K562 (cell line): Measurements from ENCODE around the gene SAMD4A. TPM values are rescaled to one million over a fixed set of nuclear protein-coding genes. Genes with fewer than 3 reads are reported as not detected.

Experiments
- ATAC-seq: fragments of 200-7000 bp; cut with Tn5 transposase; 3 replicates; pipeline ENCODE4 v1.9.1; 2020; ENCODE audit warnings: moderate library complexity
- BruUV-seq: library from RNA; stranded (reverse); fragments of 400-500 nt; replicated peaks from 2 replicates; lab custom pipeline; 2021; lab: Mats Ljungman, UMichigan
- CTCF ChIA-PET: fragments of 300-600 bp; formaldehyde crosslinking; extraction: SDS; loops from one replicate; lab custom pipeline; 2021; ENCODE audit warnings: low intra/inter-chr PET ratio; lab: Yijun Ruan, JAX
- POLR2A ChIA-PET: fragments of 300-600, 350-650 bp; sonication (Branson Sonifier 250); formaldehyde crosslinking; extraction: SDS; loops from one replicate; lab custom pipeline; 2021; ENCODE audit warnings: antibody characterized with exemption, inconsistent platforms; lab: Yijun Ruan, JAX
- DNase-seq, 4 experiments: peaks; one replicate each; pipeline versions ENCODE4 v3.0.0 to v3.0.0-alpha.2; 2011 to 2018; ENCODE audit warnings: low spot score in 3 of 4, mixed read lengths in 3 of 4; ENCODE audit errors: extremely low read depth in 1 of 4
- FAIRE-seq: peaks from 2 replicates; lab custom pipeline; 2011; peaks lifted over from hg19 to GRCh38; lab: Jason Lieb, UNC
- H2AFZ ChIP-seq: 2 replicates; pipeline ENCODE4 v1.6.0; 2011; ENCODE audit warnings: low read depth, low read length, control low read depth, inconsistent platforms
- H3K27ac ChIP-seq: fragments of 200-600 bp; 3 replicates; pipeline ENCODE4 v1.8.0; 2011; ENCODE audit warnings: low read depth, mild to moderate bottlenecking, control low read depth, inconsistent platforms, low read length, moderate library complexity, mixed read lengths; ENCODE audit errors: extremely low read depth
- H3K27me3 ChIP-seq, 2 experiments: fragments of 300-600 bp in 1 of 2; 2 replicates in 1 of 2; 3 replicates in 1 of 2; pipeline versions ENCODE4 v1.6.0 to v1.8.0; 2011; ENCODE audit warnings: inconsistent platforms in 2 of 2, low read length in 2 of 2, mild to moderate bottlenecking in 1 of 2, mixed read lengths in 1 of 2, moderate library complexity in 1 of 2; ENCODE audit not compliant: control insufficient read depth in 2 of 2, insufficient read depth in 2 of 2
- H3K36me3 ChIP-seq: fragments of 300-600 bp; 3 replicates; pipeline ENCODE4 v1.8.0; 2011; ENCODE audit warnings: mild to moderate bottlenecking, low read length, inconsistent platforms; ENCODE audit not compliant: control insufficient read depth, insufficient read depth
- H3K4me1 ChIP-seq, 2 experiments: fragments of 200-600 bp in 1 of 2; replicated peaks in 1 of 2; 2 replicates in 1 of 2; 3 replicates in 1 of 2; pipeline versions ENCODE4 v1.5.1 to v1.8.0; 2011; ENCODE audit warnings: inconsistent platforms in 2 of 2, low read length in 2 of 2, mild to moderate bottlenecking in 1 of 2, mixed read lengths in 1 of 2, moderate library complexity in 1 of 2; ENCODE audit not compliant: control insufficient read depth in 2 of 2, insufficient read depth in 2 of 2
- H3K4me2 ChIP-seq: 2 replicates; pipeline ENCODE4 v1.6.1; 2011; ENCODE audit warnings: low read length, control low read depth, inconsistent platforms, mixed read lengths; ENCODE audit not compliant: insufficient read depth
- H3K4me3 ChIP-seq: fragments of 200-600 bp; sonication (generic), shearing (Covaris generic); 2 replicates; pipeline ENCODE4 v1.5.1; 2016; ENCODE audit warnings: control low read depth, inconsistent platforms
- H3K79me2 ChIP-seq: fragments of 200-600 bp; 3 replicates; pipeline ENCODE4 v1.8.0; 2011; ENCODE audit warnings: low read length, inconsistent platforms; ENCODE audit not compliant: control insufficient read depth, insufficient read depth
- H3K9ac ChIP-seq, 2 experiments: 2 replicates each; pipeline versions ENCODE4 v1.6.0 to v1.6.1; 2011; ENCODE audit warnings: low read depth in 2 of 2, low read length in 2 of 2, control low read depth in 1 of 2, inconsistent platforms in 1 of 2, mild to moderate bottlenecking in 1 of 2, mixed read lengths in 1 of 2; ENCODE audit not compliant: insufficient read depth in 1 of 2
- H3K9me1 ChIP-seq: one replicate; pipeline ENCODE4 v1.6.0; 2011; ENCODE audit warnings: inconsistent platforms, mild to moderate bottlenecking, low read length, moderate library complexity; ENCODE audit not compliant: control insufficient read depth, insufficient read depth
- H3K9me3 ChIP-seq: replicated peaks from 2 replicates; pipeline ENCODE4 v1.5.1; 2011; ENCODE audit warnings: low read depth, low read length, inconsistent platforms; ENCODE audit not compliant: control insufficient read depth, insufficient read depth
- H4K20me1 ChIP-seq: replicated peaks from 2 replicates; pipeline ENCODE4 v1.6.1; 2011; ENCODE audit warnings: low read length, inconsistent platforms, mixed read lengths; ENCODE audit not compliant: control insufficient read depth, insufficient read depth
- CAMTA2 ChIP-seq: fragments of 250-450 bp; sonication (Bioruptor Pico); conservative IDR thresholded peaks from 2 replicates; pipeline ENCODE4 v1.5.1; 2022
- CBX8 ChIP-seq: fragments of 200-600 bp; sonication (generic); IDR thresholded peaks from 2 replicates; pipeline ENCODE4 v1.6.1; 2012; ENCODE audit warnings: borderline replicate concordance, mixed run types, low read depth, mild to moderate bottlenecking, moderate library complexity, mixed read lengths, low read length, control low read depth, inconsistent platforms; ENCODE audit not compliant: poor library complexity, severe bottlenecking; ENCODE audit errors: extremely low read depth
- CGGBP1 ChIP-seq: fragments of 250-450 bp; sonication (Bioruptor Pico); IDR thresholded peaks from 2 replicates; pipeline ENCODE4 v1.9.0; 2021; ENCODE audit warnings: mild to moderate bottlenecking
- DLX4 ChIP-seq: fragments of 250-450 bp; sonication (Bioruptor Pico); IDR thresholded peaks from 2 replicates; pipeline ENCODE4 v1.6.1; 2021; ENCODE audit warnings: mild to moderate bottlenecking
- GATA2 ChIP-seq: sonication (generic); formaldehyde crosslinking; IDR thresholded peaks from 2 replicates; pipeline ENCODE4 v1.4.0; 2020; ENCODE audit warnings: mild to moderate bottlenecking, missing genetic modification reagents
- HSF4 ChIP-seq: fragments of 250-450 bp; sonication (Bioruptor Pico); IDR thresholded peaks from 2 replicates; pipeline ENCODE4 v2.1.2; 2022; ENCODE audit warnings: mild to moderate bottlenecking, moderate library complexity, borderline replicate concordance
- KLF6 ChIP-seq: fragments of 250-450 bp; sonication (Bioruptor Pico); IDR thresholded peaks from 2 replicates; pipeline ENCODE4 v1.4.0; 2020; ENCODE audit warnings: mild to moderate bottlenecking, moderate library complexity, borderline replicate concordance
- NFIX ChIP-seq: fragments of 250-450 bp; sonication (Bioruptor Pico); IDR thresholded peaks from 2 replicates; pipeline ENCODE4 v1.4.0; 2020; ENCODE audit warnings: low read depth, mild to moderate bottlenecking, moderate library complexity
- PHF8 ChIP-seq: fragments of 200-600 bp; sonication (generic); IDR thresholded peaks from 2 replicates; pipeline ENCODE4 v1.6.1; 2012; ENCODE audit warnings: mixed run types, mild to moderate bottlenecking, inconsistent platforms, low read length, moderate library complexity, borderline replicate concordance
- SAP30 ChIP-seq: fragments of 200-600 bp; sonication (generic); IDR thresholded peaks from 2 replicates; pipeline ENCODE4 v1.6.1; 2012; ENCODE audit warnings: borderline replicate concordance, low read depth, mild to moderate bottlenecking, moderate library complexity, low read length, control low read depth, inconsistent platforms; ENCODE audit not compliant: insufficient read depth, poor library complexity, severe bottlenecking
- ZBTB33 ChIP-seq: sonication (generic); formaldehyde crosslinking; IDR thresholded peaks from 2 replicates; pipeline ENCODE4 v1.8.1; 2023; ENCODE audit warnings: mild to moderate bottlenecking, missing genetic modification reagents
- ZNF780A ChIP-seq: fragments of 250-450 bp; sonication (Bioruptor Pico); IDR thresholded peaks from 2 replicates; pipeline ENCODE4 v1.5.0; 2021; ENCODE audit warnings: mild to moderate bottlenecking
- WGBS: fragments of 100-300 bp; shearing (Covaris generic); methylation state at CpG from one replicate; pipeline ENCODE4 v1.1.6; 2016; ENCODE audit warnings: low coverage, mixed read lengths; ENCODE audit not compliant: insufficient coverage; ENCODE audit errors: missing lambda C conversion rate; 5-methylcytosine and 5-hydroxymethylcytosine counted together
- in situ Hi-C: fragments of 300-500 bp; cut with MboI; formaldehyde crosslinking; loops from 4 replicates; pipeline ENCODE4 v1.15.0; 2018; ENCODE audit warnings: inconsistent platforms, mixed read lengths
- intact Hi-C: fragments of 100-400 bp; cut with micrococcal nuclease; formaldehyde crosslinking; loops from 2 replicates; pipeline ENCODE4 v1.14.2; 2022
- polyA plus RNA-seq, 8 experiments: library from polyadenylated mRNA; depleted of rRNA in 4 of 8; stranded (reverse) in 5 of 8; unstranded in 3 of 8; fragments of >200 nt; fragmentation: Nextera tagmentation in 2 of 8; fragmentation: Illumina TruSeq in 1 of 8; extraction: Ambion mirVana in 2 of 8; extraction: Trizol in 1 of 8; gene quantifications; 2 replicates each; pipeline versions ENCODE4 v1.2.1 to v1.2.3, GENCODE V29; 2011 to 2014; ENCODE audit warnings: inconsistent platforms in 1 of 8, missing spikeins in 1 of 8
- total RNA-seq, 7 experiments: library from RNA; depleted of rRNA in 6 of 7; stranded (reverse); fragments of >200 nt in 6 of 7; fragmentation: Illumina TruSeq in 2 of 7; extraction: Trizol in 2 of 7; gene quantifications; 2 replicates each; pipeline versions ENCODE4 v1.2.1 to v1.2.3, GENCODE V29; 2011 to 2021; ENCODE audit warnings: low replicate concordance in 1 of 7

Gene SAMD4A
- total and polyA plus RNA-seq, 9 of the 15 experiments (the other 6 are each of a cell fraction or from before 2014, with no cell fraction given), result 0.66 to 6.8 (median 3.3) TPM

- no peak for TF ChIP-seq SAP30
- TF ChIP-seq ZBTB33 (CRISPR knock-in tag), result peak; percentile 95
These were observed 238.8 kb downstream of the SAMD4A start (continued) for GRCh38 chr14:54805445-54806322.

GRCh38 chr14:54806616-54807015 lies 239.7 kb downstream of the SAMD4A start:
- no peak for DNase-seq
- peaks cover 0 to 3% of the 10 kb centered on the region in 2 experiments; a peak in 3 of 5 replicates for H3K4me1 ChIP-seq
- in situ Hi-C loops, result loop anchor here (10.0 kb wide), 1 partner anchor 252 kb away; no protein-coding TSS in a partner anchor
- H3K9ac ChIP-seq, result no peak overlapping the region
- H3K27me3 ChIP-seq, result peaks cover 0 to 8% of the 10 kb centered on the region in 2 experiments; a peak in 2 of 5 replicates
- no peaks in the 10 kb centered on the region for H4K20me1 ChIP-seq
- WGBS, result 34% methylated on average over 10 of the region's 10 CpGs
- H2AFZ ChIP-seq, result no peak overlapping the region
- H3K9me1 ChIP-seq, result no peaks in the 10 kb centered on the region
- TF ChIP-seq PHF8, result no peak
- TF ChIP-seq HSF4 (CRISPR knock-in tag), result no peak
- no peak for TF ChIP-seq GATA2
- no peak for TF ChIP-seq DLX4 (CRISPR knock-in tag)
- no peak for TF ChIP-seq NFIX (CRISPR knock-in tag)
- TF ChIP-seq ZNF780A (CRISPR knock-in tag), result no peak
- TF ChIP-seq CAMTA2 (CRISPR knock-in tag), result no peak
- TF ChIP-seq CGGBP1 (CRISPR knock-in tag), result no peak
- no peak for TF ChIP-seq CBX8
- no peak for TF ChIP-seq KLF6
- H3K27ac ChIP-seq, result no peak overlapping the region
- no TSS peak for BruUV-seq
- H3K79me2 ChIP-seq, result no peaks in the 10 kb centered on the region
- H3K4me3 ChIP-seq, result no peak overlapping the region
- H3K9me3 ChIP-seq, result no peaks in the 10 kb centered on the region
- intact Hi-C loops, result loop anchor here (2.0 kb wide), 1 partner anchor 242 kb away; no protein-coding TSS in a partner anchor
- H3K36me3 ChIP-seq, result no peaks in the 10 kb centered on the region
- ChIA-PET POLR2A (no interaction called here), CTCF (interaction anchor here (0.6 to 1.6 kb wide), 4 partner anchors 33 to 243 kb away, joined by 3 to 8 read pairs (median 4); no protein-coding TSS in a partner anchor)
- no peak for FAIRE-seq
- H3K4me2 ChIP-seq, result no peak overlapping the region
- no peak for ATAC-seq
